HEK293 (cell line): ENCODE results near the gene CSNK1E.

Experiments
- CTCF ChIA-PET: fragments of 350-600 bp; formaldehyde crosslinking; extraction: SDS; loops from one replicate; lab custom pipeline; 2021; ENCODE audit warnings: antibody characterized with exemption; lab: Yijun Ruan, JAX
- POLR2A ChIA-PET: fragments of 300-600 bp; formaldehyde crosslinking; extraction: SDS; loops from one replicate; lab custom pipeline; 2020; ENCODE audit warnings: antibody characterized with exemption, inconsistent platforms; lab: Yijun Ruan, JAX
- H3K27ac ChIP-seq: fragments of 200-500 bp; sonication (Bioruptor generic); 2 replicates; pipeline ENCODE4 v1.5.1; 2014; ENCODE audit warnings: low read depth, low read length, control low read depth, inconsistent platforms; ENCODE audit errors: extremely low read depth
- H3K36me3 ChIP-seq, 2 experiments: fragments of 200-500 bp in 1 of 2; sonication (Bioruptor generic) in 1 of 2; 1 replicate in 1 of 2; 2 replicates in 1 of 2; pipeline ENCODE4 v1.5.1; 2014 to 2017; ENCODE audit warnings: inconsistent platforms in 2 of 2, low read length in 2 of 2; ENCODE audit not compliant: control insufficient read depth in 2 of 2, insufficient read depth in 1 of 2
- H3K4me1 ChIP-seq: fragments of 200-500 bp; sonication (Bioruptor generic); 2 replicates; pipeline ENCODE4 v1.5.1; 2014; ENCODE audit warnings: mild to moderate bottlenecking, low read length, inconsistent platforms; ENCODE audit not compliant: control insufficient read depth, insufficient read depth
- H3K4me3 ChIP-seq: 2 replicates; pipeline ENCODE4 v1.5.1; 2011; ENCODE audit warnings: low read depth, mild to moderate bottlenecking, control low read depth, low read length, moderate library complexity
- H3K9me3 ChIP-seq: fragments of 200-500 bp; sonication (Bioruptor generic); 2 replicates; pipeline ENCODE4 v1.5.1; 2014; ENCODE audit warnings: low read depth, low read length, inconsistent platforms; ENCODE audit not compliant: control insufficient read depth, insufficient read depth
- INSM2 ChIP-seq: fragments of 450-650 bp; formaldehyde crosslinking; IDR thresholded peaks from 2 replicates; pipeline ENCODE4 v1.5.1; 2016; ENCODE audit warnings: missing biosample characterization, missing genetic modification characterization
- KLF1 ChIP-seq: fragments of 450-650 bp; formaldehyde crosslinking; IDR thresholded peaks from 2 replicates; pipeline ENCODE4 v1.5.1; 2016; ENCODE audit warnings: missing biosample characterization, missing genetic modification characterization
- OVOL3 ChIP-seq: fragments of 450-650 bp; formaldehyde crosslinking; IDR thresholded peaks from 2 replicates; pipeline ENCODE4 v1.5.1; 2016; ENCODE audit warnings: missing biosample characterization, missing genetic modification characterization
- PRDM4 ChIP-seq: fragments of 450-650 bp; formaldehyde crosslinking; IDR thresholded peaks from 2 replicates; pipeline ENCODE4 v1.5.1; 2017; ENCODE audit warnings: missing biosample characterization, missing genetic modification characterization
- TRIM28 ChIP-seq: IDR thresholded peaks from 2 replicates; pipeline ENCODE4 v1.6.1; 2011; ENCODE audit warnings: low read length, control low read depth, borderline replicate concordance
- ZBTB48 ChIP-seq: fragments of 450-650 bp; formaldehyde crosslinking; IDR thresholded peaks from 2 replicates; pipeline ENCODE4 v1.5.1; 2016; ENCODE audit warnings: missing biosample characterization, missing genetic modification characterization
- ZNF146 ChIP-seq: fragments of 450-650 bp; formaldehyde crosslinking; IDR thresholded peaks from 2 replicates; pipeline ENCODE4 v1.5.1; 2016; ENCODE audit warnings: missing biosample characterization, missing genetic modification characterization
- ZNF174 ChIP-seq: fragments of 450-650 bp; formaldehyde crosslinking; IDR thresholded peaks from 2 replicates; pipeline ENCODE4 v1.5.0; 2017; ENCODE audit warnings: missing biosample characterization, mild to moderate bottlenecking, missing genetic modification characterization
- ZNF175 ChIP-seq: fragments of 450-650 bp; formaldehyde crosslinking; IDR thresholded peaks from 2 replicates; pipeline ENCODE4 v1.5.1; 2016; ENCODE audit warnings: missing biosample characterization, missing genetic modification characterization
- ZNF202 ChIP-seq: fragments of 450-650 bp; formaldehyde crosslinking; IDR thresholded peaks from 2 replicates; pipeline ENCODE4 v1.5.1; 2016; ENCODE audit warnings: missing biosample characterization, missing genetic modification characterization, borderline replicate concordance
- ZNF266 ChIP-seq: fragments of 450-650 bp; formaldehyde crosslinking; IDR thresholded peaks from 2 replicates; pipeline ENCODE4 v1.5.1; 2016; ENCODE audit warnings: missing biosample characterization, missing genetic modification characterization, low read depth
- ZNF394 ChIP-seq: fragments of 450-650 bp; formaldehyde crosslinking; IDR thresholded peaks from 2 replicates; pipeline ENCODE4 v1.5.1; 2016; ENCODE audit warnings: missing biosample characterization, missing genetic modification characterization, mild to moderate bottlenecking, moderate library complexity, borderline replicate concordance
- ZNF514 ChIP-seq: fragments of 450-650 bp; formaldehyde crosslinking; IDR thresholded peaks from 2 replicates; pipeline ENCODE4 v1.5.1; 2016; ENCODE audit warnings: missing biosample characterization, missing genetic modification characterization
- ZNF548 ChIP-seq: fragments of 450-650 bp; formaldehyde crosslinking; IDR thresholded peaks from 2 replicates; pipeline ENCODE4 v1.5.1; 2016; ENCODE audit warnings: missing biosample characterization, missing genetic modification characterization
- ZNF610 ChIP-seq: fragments of 450-650 bp; formaldehyde crosslinking; IDR thresholded peaks from 2 replicates; pipeline ENCODE4 v1.5.1; 2016; ENCODE audit warnings: missing biosample characterization, missing genetic modification characterization, borderline replicate concordance
- ZNF654 ChIP-seq: fragments of 450-650 bp; formaldehyde crosslinking; IDR thresholded peaks from 2 replicates; pipeline ENCODE4 v1.5.1; 2016; ENCODE audit warnings: low read depth, missing biosample characterization, missing genetic modification characterization
- ZNF670 ChIP-seq: fragments of 450-650 bp; formaldehyde crosslinking; IDR thresholded peaks from 2 replicates; pipeline ENCODE4 v1.5.1; 2016; ENCODE audit warnings: missing biosample characterization, missing genetic modification characterization, low read depth
- ZSCAN16 ChIP-seq: fragments of 450-650 bp; formaldehyde crosslinking; IDR thresholded peaks from 2 replicates; pipeline ENCODE4 v1.5.1; 2016; ENCODE audit warnings: missing biosample characterization, missing genetic modification characterization
- TF ChIP-seq, protein P1 (sequence below): fragments of 450-650 bp; formaldehyde crosslinking; IDR thresholded peaks from 2 replicates; pipeline ENCODE4 v1.5.1; 2016; ENCODE audit warnings: missing biosample characterization, missing genetic modification characterization, borderline replicate concordance
- TF ChIP-seq, protein P2 (sequence below): fragments of 450-650 bp; formaldehyde crosslinking; IDR thresholded peaks from 2 replicates; pipeline ENCODE4 v1.5.1; 2017; ENCODE audit warnings: missing biosample characterization, missing genetic modification characterization

Gene CSNK1E

GRCh38 chr22:38244106-38244505 lies 73.1 kb downstream of the CSNK1E start:
- no peaks in the 10 kb centered on the region for H3K9me3 ChIP-seq
- TF ChIP-seq, protein P1, sequence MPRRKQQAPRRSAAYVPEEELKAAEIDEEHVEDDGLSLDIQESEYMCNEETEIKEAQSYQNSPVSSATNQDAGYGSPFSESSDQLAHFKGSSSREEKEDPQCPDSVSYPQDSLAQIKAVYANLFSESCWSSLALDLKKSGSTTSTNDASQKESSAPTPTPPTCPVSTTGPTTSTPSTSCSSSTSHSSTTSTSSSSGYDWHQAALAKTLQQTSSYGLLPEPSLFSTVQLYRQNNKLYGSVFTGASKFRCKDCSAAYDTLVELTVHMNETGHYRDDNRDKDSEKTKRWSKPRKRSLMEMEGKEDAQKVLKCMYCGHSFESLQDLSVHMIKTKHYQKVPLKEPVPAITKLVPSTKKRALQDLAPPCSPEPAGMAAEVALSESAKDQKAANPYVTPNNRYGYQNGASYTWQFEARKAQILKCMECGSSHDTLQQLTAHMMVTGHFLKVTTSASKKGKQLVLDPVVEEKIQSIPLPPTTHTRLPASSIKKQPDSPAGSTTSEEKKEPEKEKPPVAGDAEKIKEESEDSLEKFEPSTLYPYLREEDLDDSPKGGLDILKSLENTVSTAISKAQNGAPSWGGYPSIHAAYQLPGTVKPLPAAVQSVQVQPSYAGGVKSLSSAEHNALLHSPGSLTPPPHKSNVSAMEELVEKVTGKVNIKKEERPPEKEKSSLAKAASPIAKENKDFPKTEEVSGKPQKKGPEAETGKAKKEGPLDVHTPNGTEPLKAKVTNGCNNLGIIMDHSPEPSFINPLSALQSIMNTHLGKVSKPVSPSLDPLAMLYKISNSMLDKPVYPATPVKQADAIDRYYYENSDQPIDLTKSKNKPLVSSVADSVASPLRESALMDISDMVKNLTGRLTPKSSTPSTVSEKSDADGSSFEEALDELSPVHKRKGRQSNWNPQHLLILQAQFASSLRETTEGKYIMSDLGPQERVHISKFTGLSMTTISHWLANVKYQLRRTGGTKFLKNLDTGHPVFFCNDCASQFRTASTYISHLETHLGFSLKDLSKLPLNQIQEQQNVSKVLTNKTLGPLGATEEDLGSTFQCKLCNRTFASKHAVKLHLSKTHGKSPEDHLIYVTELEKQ (tag by site-specific recombination), result no peak
- no peak for TF ChIP-seq ZNF654
- TF ChIP-seq ZNF394, result no peak
- no peak for TF ChIP-seq ZNF514
- no peak for TF ChIP-seq ZNF266
- no peak for TF ChIP-seq ZNF146
- no peak for TF ChIP-seq ZNF202 (tag by site-specific recombination)
- TF ChIP-seq KLF1 (tag by site-specific recombination), result no peak
- TF ChIP-seq, protein P2, sequence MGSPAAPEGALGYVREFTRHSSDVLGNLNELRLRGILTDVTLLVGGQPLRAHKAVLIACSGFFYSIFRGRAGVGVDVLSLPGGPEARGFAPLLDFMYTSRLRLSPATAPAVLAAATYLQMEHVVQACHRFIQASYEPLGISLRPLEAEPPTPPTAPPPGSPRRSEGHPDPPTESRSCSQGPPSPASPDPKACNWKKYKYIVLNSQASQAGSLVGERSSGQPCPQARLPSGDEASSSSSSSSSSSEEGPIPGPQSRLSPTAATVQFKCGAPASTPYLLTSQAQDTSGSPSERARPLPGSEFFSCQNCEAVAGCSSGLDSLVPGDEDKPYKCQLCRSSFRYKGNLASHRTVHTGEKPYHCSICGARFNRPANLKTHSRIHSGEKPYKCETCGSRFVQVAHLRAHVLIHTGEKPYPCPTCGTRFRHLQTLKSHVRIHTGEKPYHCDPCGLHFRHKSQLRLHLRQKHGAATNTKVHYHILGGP (tag by site-specific recombination), result no peak
- TF ChIP-seq INSM2 (tag by site-specific recombination), result no peak
- no peak for TF ChIP-seq ZBTB48
- no peak for TF ChIP-seq OVOL3
- no peak for TF ChIP-seq PRDM4 (tag by site-specific recombination)
- no peak for TF ChIP-seq ZNF610 (tag by site-specific recombination)
- TF ChIP-seq ZSCAN16, result no peak
- no peak for TF ChIP-seq ZNF175 (tag by site-specific recombination)
- TF ChIP-seq TRIM28, result no peak
- no peak for TF ChIP-seq ZNF174 (tag by site-specific recombination)
- no peak for TF ChIP-seq ZNF548 (tag by site-specific recombination)
- TF ChIP-seq ZNF670, result no peak
- peaks cover 0 to 66% of the 10 kb centered on the region in 2 experiments; a peak in 2 of 3 replicates for H3K36me3 ChIP-seq
- no peak overlapping the region for H3K27ac ChIP-seq
- CTCF ChIA-PET, result no interaction called here
- H3K4me3 ChIP-seq, result no peak overlapping the region
- POLR2A ChIA-PET, result no interaction called here
- no peaks in the 10 kb centered on the region for H3K4me1 ChIP-seq
